Neural crest cell (in vitro differentiated cells): ENCODE measurements around the gene OIP5. TPM values are rescaled to one million over a fixed set of nuclear protein-coding genes. Genes with fewer than 3 reads are reported as not detected.
"Not testable (repeated sequence)": the region's sequence is repeated elsewhere in the genome, so short reads cannot be mapped to it uniquely, and the experiment has no call there.

Experiments
- DNase-seq: peaks from one replicate; pipeline ENCODE4 v3.0.0; 2021; ENCODE audit warnings: low read depth, mixed read lengths, low spot score
- H3K27ac Mint-ChIP-seq: one replicate; pipeline ENCODE4 v1.8.0; 2021; ENCODE audit warnings: mild to moderate bottlenecking, mixed read lengths; ENCODE audit not compliant: unreplicated experiment
- H3K27me3 Mint-ChIP-seq: 2 replicates; pipeline ENCODE4 v1.8.0; 2021; ENCODE audit warnings: low read depth, mild to moderate bottlenecking, mixed read lengths
- H3K36me3 Mint-ChIP-seq: 2 replicates; pipeline ENCODE4 v1.8.0; 2021; ENCODE audit warnings: low read depth, mild to moderate bottlenecking, mixed read lengths
- H3K4me1 Mint-ChIP-seq: 2 replicates; pipeline ENCODE4 v1.8.0; 2021; ENCODE audit warnings: mixed read lengths
- H3K4me3 Mint-ChIP-seq: one replicate; pipeline ENCODE4 v1.8.0; 2021; ENCODE audit warnings: mild to moderate bottlenecking, mixed read lengths
- H3K9me3 Mint-ChIP-seq: 2 replicates; pipeline ENCODE4 v1.8.0; 2021; ENCODE audit warnings: mixed read lengths
- CTCF ChIP-seq: fragments of 200-600 bp; sonication (generic); conservative IDR thresholded peaks from 2 replicates; pipeline ENCODE4 v1.5.0; 2021; ENCODE audit warnings: antibody characterized with exemption, mild to moderate bottlenecking
- total RNA-seq: library from RNA; stranded (reverse); gene quantifications from 2 replicates; pipeline ENCODE4 v1.2.1, GENCODE V29; 2021

The OIP5 gene
- total RNA-seq, 1 donor from 2014 or later: 26.9 TPM

DNA sequence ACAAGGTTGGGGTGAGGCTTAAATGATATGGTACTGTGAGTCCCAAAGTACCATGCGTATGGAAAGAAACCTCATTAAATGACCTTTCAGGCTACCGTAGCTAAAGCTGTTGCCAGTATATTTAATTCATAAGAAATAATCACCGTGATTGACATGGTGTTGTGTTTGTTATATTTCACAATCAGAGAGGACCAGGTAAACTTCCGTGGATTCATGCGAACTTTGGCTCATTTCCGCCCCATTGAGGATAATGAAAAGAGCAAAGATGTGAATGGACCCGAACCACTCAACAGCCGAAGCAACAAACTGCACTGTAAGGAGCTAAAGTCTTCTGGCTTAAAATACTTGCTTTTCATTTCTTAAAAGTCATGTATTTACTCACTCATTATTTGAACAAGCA lies 69.8 kb downstream of the OIP5 start:
- H3K4me3 Mint-ChIP-seq: no peak overlapping the region
- H3K27ac Mint-ChIP-seq: no peak overlapping the region
- no peak for TF ChIP-seq CTCF
- H3K4me1 Mint-ChIP-seq: no peaks in the 10 kb centered on the region
- no peaks in the 10 kb centered on the region for H3K27me3 Mint-ChIP-seq
- no peak for DNase-seq
- peaks cover 16% of the 10 kb centered on the region for H3K36me3 Mint-ChIP-seq
- H3K9me3 Mint-ChIP-seq: no peaks in the 10 kb centered on the region

- H3K4me3 Mint-ChIP-seq, H3K27ac Mint-ChIP-seq, DNase-seq, H3K4me1 Mint-ChIP-seq, H3K36me3 Mint-ChIP-seq, H3K9me3 Mint-ChIP-seq, H3K27me3 Mint-ChIP-seq: not testable (repeated sequence)
Observed at GRCh38 chr15:41260924-41261323, 71.5 kb downstream of the OIP5 start.

- Mint-ChIP-seq H3K27ac (no peak overlapping the region), H3K27me3 (no peaks in the 10 kb centered on the region), H3K4me3 (no peak overlapping the region)
Observed at GRCh38 chr15:41259546-41260189, 72.7 kb downstream of the OIP5 start.

More at GRCh38 chr15:41259546-41260189, 72.7 kb downstream of the OIP5 start:
- H3K36me3 Mint-ChIP-seq: peaks cover 9% of the 10 kb centered on the region
- H3K9me3 Mint-ChIP-seq: no peaks in the 10 kb centered on the region
- no peaks in the 10 kb centered on the region for H3K4me1 Mint-ChIP-seq
- TF ChIP-seq CTCF: no peak
- DNase-seq: no peak

Other genes starting within 250 kb of the OIP5 start
- 18.5 and 20.2 TPM in 2 replicates for gene INO80, start 216.3 kb downstream of the OIP5 start, total RNA-seq
- not detected in 2 replicates for gene EXD1, start 101.8 kb downstream of the OIP5 start, total RNA-seq
- gene CHP1, start 101.3 kb downstream of the OIP5 start, total RNA-seq: 72.7 and 76.3 TPM in 2 replicates
- gene NUSAP1, start 290 bp upstream of the OIP5 start, total RNA-seq: 159 and 175 TPM in 2 replicates
- 16.4 and 17.7 TPM in 2 replicates for gene NDUFAF1, start 69.9 kb upstream of the OIP5 start, total RNA-seq
- gene RTF1, start 84.5 kb upstream of the OIP5 start, total RNA-seq: 65.8 and 66.3 TPM in 2 replicates
- gene ITPKA, start 161.3 kb upstream of the OIP5 start, total RNA-seq: 1.3 and 1.5 TPM in 2 replicates
- gene LTK, start 181.2 kb upstream of the OIP5 start, total RNA-seq: 0.16 and 0.19 TPM in 2 replicates
- gene RPAP1, start 211.7 kb upstream of the OIP5 start, total RNA-seq: 86.5 and 91.1 TPM in 2 replicates
- 71.7 and 74.7 TPM in 2 replicates for gene TYRO3, start 226.6 kb upstream of the OIP5 start, total RNA-seq